Hippocampal formation (tissue), 2 donors: ENCODE measurements around the gene TAPT1.

Source experiments
- DNase-seq, 2 donors: peaks; one replicate each; lab custom pipeline; 2025; lab: John Stamatoyannopoulos, UW

Gene TAPT1

GRCh38 chr4:16133406-16133805 lies 92.9 kb downstream of the TAPT1 start:
- no peak for DNase-seq

- DNase-seq = no peak
These were observed 95.0 kb downstream of the TAPT1 start for GRCh38 chr4:16131293-16131692.

DNA sequence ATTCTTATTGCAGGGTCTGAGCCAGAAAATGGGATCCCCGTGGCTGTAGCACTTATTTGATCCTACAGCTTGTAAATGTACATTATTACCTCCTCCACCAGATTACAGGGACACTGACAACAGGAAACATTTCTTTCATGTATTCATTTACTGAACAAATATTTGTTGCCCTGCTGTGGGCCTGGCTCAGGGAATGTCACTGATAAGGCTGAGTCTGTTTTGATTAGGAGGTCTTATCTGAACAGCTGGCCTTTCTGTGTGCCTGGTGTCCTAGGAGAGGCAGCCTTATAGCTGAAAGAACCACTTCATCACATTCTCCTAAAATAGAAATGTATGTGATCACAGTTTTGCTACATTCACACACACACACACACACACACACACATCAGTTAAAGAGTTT lies 96.9 kb downstream of the TAPT1 start:
- DNase-seq = no peak

DNA sequence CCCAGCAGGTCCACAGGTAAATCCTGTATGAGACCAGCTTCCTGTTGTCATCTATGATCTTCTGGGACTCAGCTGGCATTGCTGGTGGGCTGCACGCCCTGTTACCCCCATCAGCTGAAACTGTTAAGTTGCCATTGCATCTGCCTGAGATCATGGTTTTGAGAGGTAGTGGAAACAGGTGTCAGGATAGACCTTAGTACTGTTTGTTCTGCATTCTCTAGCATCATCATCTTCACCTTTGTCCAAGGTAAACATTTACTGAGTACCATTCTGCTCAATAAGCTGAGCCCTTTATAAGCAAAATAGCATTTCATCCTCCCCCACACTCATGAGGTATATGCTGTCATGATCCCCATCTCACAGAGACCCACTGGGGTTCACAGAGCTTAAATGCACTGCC lies 99.6 kb downstream of the TAPT1 start:
- no peak for DNase-seq

- no peak for DNase-seq
These were observed 100.5 kb downstream of the TAPT1 start for GRCh38 chr4:16125571-16126445.

GRCh38 chr4:16124232-16124631 lies 102.0 kb downstream of the TAPT1 start:
- no peak for DNase-seq

DNA sequence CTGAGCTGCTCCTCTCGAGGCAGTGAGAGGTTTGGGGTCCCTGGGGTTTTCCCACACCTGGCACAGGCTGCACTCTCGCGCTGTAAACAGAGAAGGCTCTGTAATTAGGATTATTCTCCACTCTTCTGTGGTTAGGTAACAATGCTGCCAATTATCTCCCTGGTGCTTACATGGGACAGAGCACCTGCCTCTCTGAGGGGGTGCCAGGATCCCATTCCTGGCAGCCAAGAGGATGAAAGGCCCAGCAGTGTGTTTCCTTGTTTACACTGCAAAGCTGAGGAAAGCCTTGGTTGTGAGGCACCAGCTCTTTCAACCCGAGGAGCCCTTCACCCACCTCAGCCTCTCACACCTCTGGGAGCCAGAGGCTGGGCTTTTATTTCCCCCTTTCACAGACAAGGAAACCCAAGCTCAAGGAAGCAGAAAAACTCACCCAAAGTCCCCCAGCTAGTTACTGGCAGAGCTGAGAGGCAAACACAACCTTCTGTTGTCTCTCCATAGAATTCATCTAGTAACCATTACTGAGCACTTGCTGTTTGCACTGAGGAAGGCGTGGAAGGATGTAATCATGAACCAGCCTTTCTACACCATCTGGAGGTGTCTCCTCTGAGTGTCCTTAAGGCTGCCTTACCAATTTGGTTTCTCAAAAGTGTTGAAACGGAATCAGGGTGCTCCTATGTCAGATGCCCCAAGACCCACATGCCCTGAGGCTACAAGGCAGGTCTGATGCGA lies 102.8 kb downstream of the TAPT1 start:
- no peak for DNase-seq

DNA sequence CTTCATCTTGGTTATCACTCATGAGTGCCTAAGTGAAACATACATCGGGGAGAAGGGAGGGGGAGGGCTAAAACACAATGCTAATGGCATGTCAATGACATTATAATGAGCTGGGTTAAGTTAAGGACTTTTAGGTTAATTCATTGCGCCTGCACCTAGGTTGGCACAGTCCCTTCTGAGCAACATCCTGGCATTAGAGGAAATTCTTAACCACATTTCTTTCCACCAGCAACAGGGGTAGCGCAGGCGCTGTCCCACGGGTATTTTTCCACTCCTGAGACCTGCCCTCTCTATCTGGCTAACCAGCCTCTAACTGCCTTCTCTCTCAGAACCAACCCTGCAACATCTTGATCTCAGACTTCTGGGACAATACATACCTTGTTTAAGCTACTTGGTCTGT lies 103.5 kb downstream of the TAPT1 start:
- DNase-seq = no peak

DNA sequence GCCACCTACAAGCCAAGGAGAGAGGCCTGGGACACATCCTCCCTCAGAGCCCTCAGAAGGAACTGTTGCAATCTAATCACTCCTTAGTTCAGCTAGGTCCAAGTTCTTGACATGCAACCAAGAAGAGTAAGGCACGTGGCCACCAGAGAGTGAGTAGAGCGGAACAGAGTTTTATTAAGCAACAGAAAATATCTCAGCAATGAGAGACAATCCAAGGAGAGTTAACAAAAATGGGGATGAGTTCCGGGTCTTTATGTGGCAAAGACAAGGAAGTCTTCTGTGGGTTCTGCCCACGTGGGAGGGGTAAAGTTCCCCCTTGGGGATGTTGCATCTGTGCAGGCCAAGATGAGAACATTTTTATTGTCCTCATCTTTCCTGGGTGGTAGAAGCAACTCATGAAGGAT lies 104.0 kb downstream of the TAPT1 start:
- no peak for DNase-seq

- no peak for DNase-seq
These were observed 105.6 kb downstream of the TAPT1 start for GRCh38 chr4:16120720-16121119.

- no peak for DNase-seq
These were observed 106.3 kb downstream of the TAPT1 start for GRCh38 chr4:16119981-16120380.

DNA sequence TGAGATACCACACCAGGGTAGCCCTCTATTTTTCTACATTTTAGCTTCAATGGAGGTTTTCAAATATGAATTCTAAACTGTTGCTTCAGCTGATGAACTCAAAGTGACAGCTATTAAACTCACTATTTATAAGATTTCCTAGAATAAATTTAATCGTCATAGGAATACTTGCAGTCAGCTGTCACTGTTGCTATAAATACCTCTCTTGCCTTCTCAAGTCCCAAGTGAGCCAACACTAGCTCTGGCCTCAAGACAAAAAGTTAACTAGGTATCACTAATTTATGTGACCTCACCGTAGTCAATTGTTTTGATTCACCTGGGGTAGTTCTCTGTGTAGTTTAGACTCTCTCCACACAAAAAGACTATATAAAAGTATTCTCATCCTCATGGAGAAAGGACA lies 108.2 kb downstream of the TAPT1 start:
- no peak for DNase-seq

GRCh38 chr4:16117164-16117563 lies 109.1 kb downstream of the TAPT1 start:
- no peak for DNase-seq

- no peak for DNase-seq
These were observed 109.7 kb downstream of the TAPT1 start for GRCh38 chr4:16116493-16116990.

- DNase-seq = no peak
These were observed 110.3 kb downstream of the TAPT1 start for GRCh38 chr4:16116019-16116418.

GRCh38 chr4:16114546-16114945 lies 111.7 kb downstream of the TAPT1 start:
- DNase-seq = no peak

GRCh38 chr4:16113741-16114140 lies 112.5 kb downstream of the TAPT1 start:
- DNase-seq = no peak

- DNase-seq = no peak
These were observed 114.7 kb downstream of the TAPT1 start for GRCh38 chr4:16111533-16111932.

DNA sequence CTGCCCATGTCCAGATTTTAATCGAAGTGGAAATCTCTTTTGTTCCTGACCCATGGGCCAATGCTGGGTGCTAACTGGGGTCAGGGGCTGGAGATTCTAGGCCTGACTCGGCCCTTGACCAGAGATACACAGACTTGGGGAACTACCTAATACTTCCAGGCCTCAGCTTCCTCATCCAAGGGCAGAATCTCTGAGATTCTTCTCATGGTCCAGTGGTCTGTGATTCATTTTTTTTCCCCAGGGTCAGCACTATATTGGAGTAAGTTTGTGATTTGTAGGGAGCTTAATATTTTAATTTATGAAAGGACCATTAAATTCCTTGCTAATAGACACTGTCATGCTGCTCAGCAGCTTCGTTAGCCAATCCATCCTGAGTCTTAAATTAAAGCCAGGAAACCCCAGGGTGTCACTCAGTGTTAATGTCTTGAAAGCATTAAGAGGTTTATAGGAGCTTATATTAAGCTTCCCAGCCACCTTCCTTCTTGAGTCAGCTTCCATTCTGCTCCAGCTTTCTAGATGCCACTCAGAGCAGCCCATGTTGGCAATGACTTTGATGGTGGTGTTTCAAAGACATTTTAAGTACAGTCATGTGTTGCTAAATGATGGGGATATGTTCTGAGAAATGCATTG lies 115.5 kb downstream of the TAPT1 start:
- DNase-seq = no peak
